ENCODE results near the gene TPCN2. TPM values are rescaled to one million over a fixed set of nuclear protein-coding genes. Genes with fewer than 3 reads are reported as not detected.

Gene TPCN2
- total and polyA plus RNA-seq, 7 experiments from 2014 or later, result 3.3 to 29.4 (median 21.2) TPM

DNA sequence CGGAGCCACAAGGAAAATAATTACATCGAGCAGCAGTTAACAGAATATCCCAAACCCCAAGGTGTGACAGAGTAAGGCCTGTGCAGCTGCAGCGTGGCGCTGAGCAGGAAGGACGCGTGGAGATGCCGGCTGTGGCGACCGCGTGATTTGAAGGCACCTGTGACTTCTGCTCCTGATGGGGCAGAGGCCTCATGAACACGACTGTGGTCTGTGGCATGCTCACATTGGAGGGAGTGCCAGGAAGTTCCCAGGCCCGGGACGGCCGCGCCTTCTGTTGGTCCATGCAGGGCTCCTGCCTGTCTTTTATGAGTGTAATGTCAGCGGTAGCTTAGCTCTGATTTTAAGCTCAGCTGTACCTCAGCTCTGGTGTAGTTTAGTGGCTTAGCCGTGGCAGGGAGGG is 50.4 kb downstream of the TPCN2 start:
- H3K27ac Mint-ChIP-seq, result no peak overlapping the region
- POLR2A ChIA-PET, result no interaction called here
- CTCF ChIA-PET, result interaction anchor here (0.6 to 5.7 kb wide), 4 partner anchors 194 to 572 kb away, joined by 3 to 37 read pairs (median 7); partner anchors contain the start of genes CCND1, CPT1A and MYEOV
- Histone ChIP-seq H3K36me3 (ENCODE audit: control insufficient read depth in 2 of 3, insufficient read depth in 3 of 3, low read length in 3 of 3) (no peaks in the 10 kb centered on the region), H3K27ac (ENCODE audit: low read depth, low read length) (no peak overlapping the region), H3K9me3 (ENCODE audit: control insufficient read depth in 2 of 3, low read length in 3 of 3) (no peaks in the 10 kb centered on the region), H3K4me1 (ENCODE audit: control insufficient read depth in 2 of 2, insufficient read depth in 2 of 2, low read length in 2 of 2) (peaks cover 0 to 7% of the 10 kb centered on the region in 2 donors), H3K27me3 (ENCODE audit: control insufficient read depth in 2 of 2, insufficient read depth in 2 of 2, low read length in 2 of 2) (no peaks in the 10 kb centered on the region), H3K4me3 (ENCODE audit: low read length) (no peak overlapping the region)
- intact Hi-C loops (cut with micrococcal nuclease), result no loop called here
- peaks cover 2 to 18% (median 5%) of the 10 kb centered on the region in 7 donors for H3K4me1 Mint-ChIP-seq
- H3K36me3 Mint-ChIP-seq, result no peaks in the 10 kb centered on the region
- no peak overlapping the region for H3K4me3 Mint-ChIP-seq
- ATAC-seq, result no peak
- peaks cover 0 to 3% (median 0%) of the 10 kb centered on the region in 5 donors for H3K27me3 Mint-ChIP-seq
- DNase-seq, result no peak
- peaks cover 0 to 2% (median 0%) of the 10 kb centered on the region in 11 donors for H3K9me3 Mint-ChIP-seq

GRCh38 chr11:69100454-69101114 is 51.9 kb downstream of the TPCN2 start:
- intact Hi-C loops (cut with micrococcal nuclease), result loop anchor here (1.0 kb wide), 4 partner anchors 23 to 570 kb away; no protein-coding TSS in a partner anchor
- no peak overlapping the region for H3K27ac Mint-ChIP-seq

GRCh38 chr11:69101115-69101791 is 52.5 kb downstream of the TPCN2 start:
- peak; percentile 58 to 88 (median 76) for DNase-seq
- Histone ChIP-seq H3K36me3 (ENCODE audit: control insufficient read depth in 2 of 3, insufficient read depth in 3 of 3, low read length in 3 of 3) (no peaks in the 10 kb centered on the region), H3K27me3 (ENCODE audit: control insufficient read depth in 2 of 2, insufficient read depth in 2 of 2, low read length in 2 of 2) (no peaks in the 10 kb centered on the region), H3K4me3 (ENCODE audit: low read length) (no peak overlapping the region), H3K27ac (ENCODE audit: low read depth, low read length) (no peak overlapping the region), H3K4me1 (ENCODE audit: control insufficient read depth in 2 of 2, insufficient read depth in 2 of 2, low read length in 2 of 2) (peaks cover 0 to 7% of the 10 kb centered on the region in 2 donors), H3K9me3 (ENCODE audit: control insufficient read depth in 2 of 3, low read length in 3 of 3) (no peaks in the 10 kb centered on the region)
- H3K9me3 Mint-ChIP-seq, result peaks cover 0 to 2% (median 0%) of the 10 kb centered on the region in 11 donors
- CTCF ChIA-PET, result interaction anchor here (0.5 to 5.7 kb wide), 11 partner anchors 8 to 569 kb away, joined by 3 to 37 read pairs (median 3); partner anchors contain the start of genes CCND1 and MYEOV
- peak overlapping the region in 1 of 9 donors; percentile 26 for H3K27ac Mint-ChIP-seq
- intact Hi-C loops (cut with micrococcal nuclease), result loop anchor here (1.0 kb wide), 4 partner anchors 22 to 569 kb away; no protein-coding TSS in a partner anchor
- H3K36me3 Mint-ChIP-seq, result no peaks in the 10 kb centered on the region
- H3K4me3 Mint-ChIP-seq, result no peak overlapping the region
- peaks cover 2 to 18% (median 5%) of the 10 kb centered on the region in 7 donors for H3K4me1 Mint-ChIP-seq
- POLR2A ChIA-PET, result interaction anchor here (1.8 kb wide), 1 partner anchor 542 kb away, joined by 6 read pairs; no protein-coding TSS in a partner anchor
- ATAC-seq, result peak; percentile 96
- peaks cover 0 to 3% (median 0%) of the 10 kb centered on the region in 5 donors for H3K27me3 Mint-ChIP-seq

More at GRCh38 chr11:69100454-69101114, 51.9 kb downstream of the TPCN2 start:
- peaks cover 0 to 7% of the 10 kb centered on the region in 2 donors for H3K4me1 ChIP-seq (ENCODE audit: control insufficient read depth in 2 of 2, insufficient read depth in 2 of 2, low read length in 2 of 2)
- ChIA-PET CTCF (interaction anchor here (0.6 to 5.7 kb wide), 11 partner anchors 9 to 570 kb away, joined by 3 to 37 read pairs (median 3); partner anchors contain the start of genes CCND1 and MYEOV), POLR2A (interaction anchor here (1.8 kb wide), 1 partner anchor 543 kb away, joined by 6 read pairs; no protein-coding TSS in a partner anchor)
- H3K27ac ChIP-seq (ENCODE audit: low read depth, low read length), result no peak overlapping the region
- no peak for ATAC-seq
- H3K9me3 Mint-ChIP-seq, result peaks cover 0 to 2% (median 0%) of the 10 kb centered on the region in 11 donors
- H3K27me3 Mint-ChIP-seq, result peaks cover 0 to 3% (median 0%) of the 10 kb centered on the region in 5 donors
- no peaks in the 10 kb centered on the region for H3K9me3 ChIP-seq (ENCODE audit: control insufficient read depth in 2 of 3, low read length in 3 of 3)
- H3K4me3 ChIP-seq (ENCODE audit: low read length), result no peak overlapping the region
- no peaks in the 10 kb centered on the region for H3K36me3 Mint-ChIP-seq
- H3K4me1 Mint-ChIP-seq, result peaks cover 2 to 18% (median 5%) of the 10 kb centered on the region in 7 donors
- no peaks in the 10 kb centered on the region for H3K27me3 ChIP-seq (ENCODE audit: control insufficient read depth in 2 of 2, insufficient read depth in 2 of 2, low read length in 2 of 2)
- no peaks in the 10 kb centered on the region for H3K36me3 ChIP-seq (ENCODE audit: control insufficient read depth in 2 of 3, insufficient read depth in 3 of 3, low read length in 3 of 3)
- DNase-seq, result no peak
- no peak overlapping the region for H3K4me3 Mint-ChIP-seq

DNA sequence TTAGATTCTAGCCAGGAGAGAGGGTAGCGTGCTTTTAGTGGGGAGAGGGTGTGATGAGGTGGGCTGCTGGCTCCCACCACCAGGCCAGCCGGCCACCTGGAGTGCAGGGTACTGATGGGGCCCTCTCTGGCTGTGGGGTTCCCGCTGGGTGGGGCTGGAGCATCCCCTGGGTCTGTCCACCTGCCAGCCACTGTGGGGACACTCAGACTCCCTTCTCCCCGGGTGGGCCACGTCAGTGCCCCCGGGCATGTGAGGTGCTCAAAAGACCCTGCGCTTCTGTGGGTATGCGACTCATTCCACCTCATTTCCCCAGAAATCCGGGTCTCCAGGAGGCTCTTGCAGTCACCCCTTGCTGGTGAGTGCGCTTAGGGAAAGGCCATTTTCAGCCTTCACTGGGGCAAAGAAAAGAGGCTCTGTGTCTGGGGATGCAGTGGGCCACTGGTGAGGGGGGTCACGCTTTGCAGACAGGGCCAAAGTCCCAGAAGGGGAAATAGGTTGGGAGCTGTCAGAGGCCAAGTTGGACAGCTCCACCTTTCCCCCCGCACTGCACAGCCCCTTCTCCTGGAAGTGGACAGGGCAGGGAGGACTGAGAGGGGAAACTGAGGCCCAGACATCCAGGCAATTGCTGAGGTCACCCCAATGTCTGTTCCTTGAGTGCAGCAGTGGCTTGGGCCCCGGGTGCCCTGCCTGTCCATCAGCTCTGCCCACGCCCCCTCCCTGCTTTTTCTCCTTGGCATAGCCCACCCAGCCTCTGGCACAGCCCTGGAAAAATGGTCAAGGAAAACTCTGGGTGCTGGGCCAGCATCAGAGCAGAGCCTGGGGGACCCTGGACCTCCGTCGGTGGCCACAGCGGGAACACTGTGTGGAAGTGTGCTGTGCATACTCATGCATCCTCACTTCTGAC is 53.3 kb downstream of the TPCN2 start:
- H3K4me3 Mint-ChIP-seq, result no peak overlapping the region
- ChIA-PET CTCF (interaction anchor here (0.7 to 5.7 kb wide), 4 partner anchors 81 to 541 kb away, joined by 3 to 37 read pairs (median 10); partner anchors contain the start of genes CCND1 and MYEOV), POLR2A (interaction anchor here (1.8 kb wide), 1 partner anchor 541 kb away, joined by 6 read pairs; no protein-coding TSS in a partner anchor)
- H3K27me3 Mint-ChIP-seq, result peaks cover 0 to 3% (median 0%) of the 10 kb centered on the region in 5 donors
- peaks cover 6 to 23% (median 9%) of the 10 kb centered on the region in 7 donors for H3K4me1 Mint-ChIP-seq
- H3K27ac Mint-ChIP-seq, result no peak overlapping the region
- Histone ChIP-seq H3K9me3 (ENCODE audit: control insufficient read depth in 2 of 3, low read length in 3 of 3) (no peaks in the 10 kb centered on the region), H3K36me3 (ENCODE audit: control insufficient read depth in 2 of 3, insufficient read depth in 3 of 3, low read length in 3 of 3) (no peaks in the 10 kb centered on the region), H3K4me1 (ENCODE audit: control insufficient read depth in 2 of 2, insufficient read depth in 2 of 2, low read length in 2 of 2) (peaks cover 0 to 7% of the 10 kb centered on the region in 2 donors), H3K27me3 (ENCODE audit: control insufficient read depth in 2 of 2, insufficient read depth in 2 of 2, low read length in 2 of 2) (no peaks in the 10 kb centered on the region), H3K4me3 (ENCODE audit: low read length) (no peak overlapping the region), H3K27ac (ENCODE audit: low read depth, low read length) (no peak overlapping the region)
- intact Hi-C loops (cut with micrococcal nuclease), result loop anchor here (1.0 kb wide), 4 partner anchors 21 to 568 kb away; no protein-coding TSS in a partner anchor
- ATAC-seq, result no peak
- DNase-seq, result no peak
- H3K36me3 Mint-ChIP-seq, result no peaks in the 10 kb centered on the region
- peaks cover 0 to 2% (median 0%) of the 10 kb centered on the region in 11 donors for H3K9me3 Mint-ChIP-seq

DNA sequence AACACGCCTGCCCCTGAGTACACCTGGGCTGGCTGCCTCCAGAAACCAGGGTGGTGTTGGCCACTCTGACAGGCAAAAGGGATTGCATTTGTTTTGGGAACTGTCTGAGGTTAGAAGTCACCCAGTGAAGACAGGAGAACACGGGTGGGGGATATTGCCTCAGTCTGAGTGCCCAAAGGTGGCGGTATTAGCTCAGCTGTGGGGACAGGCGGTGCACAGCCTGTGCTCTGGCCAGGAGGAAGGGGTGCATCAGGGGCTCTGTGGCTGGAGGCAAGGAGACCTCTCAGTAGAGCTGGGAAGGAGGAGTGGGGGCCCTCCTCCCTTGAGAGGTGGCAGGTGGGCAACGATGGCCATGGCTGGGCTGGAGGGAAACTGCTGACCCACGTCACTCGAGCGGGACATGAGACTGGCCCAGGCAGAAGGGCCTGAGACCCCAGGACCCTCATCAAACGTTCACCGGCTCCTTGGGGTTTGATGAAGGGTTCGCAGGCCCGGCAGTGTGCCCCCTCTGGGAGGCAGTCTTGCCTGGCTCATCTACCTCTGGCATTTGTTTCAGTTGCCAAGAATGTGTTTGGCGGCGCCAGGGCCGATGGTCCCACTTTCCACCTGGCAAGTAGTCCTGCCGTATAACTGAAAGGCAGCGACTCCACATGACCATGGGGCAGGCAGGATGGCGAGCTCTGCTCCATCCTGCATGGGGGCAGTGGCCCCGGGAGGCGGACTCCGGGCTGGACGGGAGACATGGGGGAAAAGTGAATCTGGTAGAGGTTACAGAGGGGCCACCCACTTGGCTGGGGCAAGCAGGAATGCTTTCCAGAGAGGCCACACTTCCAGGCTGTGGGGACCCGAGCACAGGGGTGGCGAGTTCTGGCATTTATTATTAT is 54.2 kb downstream of the TPCN2 start:
- Mint-ChIP-seq H3K4me1 (peaks cover 6 to 24% (median 10%) of the 10 kb centered on the region in 7 donors), H3K27me3 (peaks cover 0 to 3% (median 0%) of the 10 kb centered on the region in 5 donors), H3K27ac (peak overlapping the region in 1 of 9 donors; percentile 26), H3K9me3 (peaks cover 0 to 2% (median 0%) of the 10 kb centered on the region in 11 donors), H3K4me3 (no peak overlapping the region), H3K36me3 (peaks cover 0 to 2% (median 0%) of the 10 kb centered on the region in 5 donors)
- Histone ChIP-seq H3K4me1 (ENCODE audit: control insufficient read depth in 2 of 2, insufficient read depth in 2 of 2, low read length in 2 of 2) (peaks cover 0 to 7% of the 10 kb centered on the region in 2 donors), H3K27me3 (ENCODE audit: control insufficient read depth in 2 of 2, insufficient read depth in 2 of 2, low read length in 2 of 2) (no peaks in the 10 kb centered on the region), H3K9me3 (ENCODE audit: control insufficient read depth in 2 of 3, low read length in 3 of 3) (no peaks in the 10 kb centered on the region), H3K27ac (ENCODE audit: low read depth, low read length) (no peak overlapping the region), H3K4me3 (ENCODE audit: low read length) (no peak overlapping the region), H3K36me3 (ENCODE audit: control insufficient read depth in 2 of 3, insufficient read depth in 3 of 3, low read length in 3 of 3) (no peaks in the 10 kb centered on the region)
- ChIA-PET POLR2A (no interaction called here), CTCF (interaction anchor here (5.7 kb wide), 1 partner anchor 541 kb away, joined by 37 read pairs; the partner anchor contains the start of gene CCND1)
- ATAC-seq (no peak), DNase-seq (no peak)
- intact Hi-C loops (cut with micrococcal nuclease), result no loop called here

All from naive thymus-derived CD4-positive, alpha-beta T cell (primary cell).